Measurements from ENCODE around the gene CDK9.
A peak's percentile ranks its signal among the peaks of the same experiment; 100 is the strongest.
"Not testable (repeated sequence)": the region's sequence is repeated elsewhere in the genome, so short reads cannot be mapped to it uniquely, and the experiment has no call there.

CDK9 gene

DNA sequence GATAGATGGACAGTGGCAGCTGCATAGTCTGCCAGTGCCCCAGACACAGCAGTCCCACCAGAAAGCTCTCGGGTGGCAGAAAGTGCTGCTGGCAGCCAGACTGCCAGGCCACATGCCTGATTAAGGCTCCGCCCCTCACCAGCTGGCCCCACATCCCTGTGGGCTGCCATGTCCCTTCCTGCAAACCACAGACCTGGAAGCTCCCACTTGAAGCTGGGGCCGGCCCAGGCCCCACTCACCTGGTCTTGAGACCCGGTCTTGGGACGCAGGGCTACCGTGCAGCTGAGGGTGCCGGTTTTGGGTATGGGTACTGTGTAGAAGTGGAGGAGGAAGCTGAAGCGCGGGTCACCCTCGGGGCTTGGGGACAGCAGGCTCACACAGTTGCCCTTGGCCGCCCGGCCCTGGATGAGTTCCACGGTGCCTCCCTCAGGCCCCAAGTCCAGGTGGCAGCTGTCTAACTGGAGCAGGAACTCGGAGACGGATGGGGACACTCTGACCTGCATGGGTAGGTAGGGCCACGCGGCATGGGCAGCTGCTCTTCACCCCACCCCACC lies 32.1 kb downstream of the CDK9 start:
- peak in 2 of 56 donors; percentile 11 for DNase-seq

DNA sequence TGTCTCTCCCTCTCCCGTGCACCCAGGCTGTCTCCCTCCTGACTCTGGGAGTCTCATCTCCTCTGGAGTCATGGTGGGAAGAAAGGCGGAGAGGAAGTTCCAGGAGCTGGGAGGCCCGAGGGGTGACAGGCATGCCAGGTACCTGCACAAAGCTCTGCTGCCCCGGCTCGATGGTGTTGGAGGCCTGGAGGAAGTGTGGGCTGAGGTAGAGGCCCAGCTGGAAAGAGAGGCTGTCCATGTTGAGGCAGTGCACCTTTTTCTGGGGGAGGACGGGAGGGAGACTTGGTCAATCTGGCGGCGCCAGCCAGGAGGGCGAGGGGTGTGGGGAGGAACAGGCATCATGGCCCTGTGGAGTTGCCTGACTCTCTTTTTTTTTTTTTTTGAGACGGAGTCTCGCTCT lies 32.7 kb downstream of the CDK9 start:
- DNase-seq, result no peak

- peak in 6 of 56 donors; percentile 10 to 41 (median 24) for DNase-seq
Observed at GRCh38 chr9:127822108-127822507, 36.3 kb downstream of the CDK9 start.

DNA sequence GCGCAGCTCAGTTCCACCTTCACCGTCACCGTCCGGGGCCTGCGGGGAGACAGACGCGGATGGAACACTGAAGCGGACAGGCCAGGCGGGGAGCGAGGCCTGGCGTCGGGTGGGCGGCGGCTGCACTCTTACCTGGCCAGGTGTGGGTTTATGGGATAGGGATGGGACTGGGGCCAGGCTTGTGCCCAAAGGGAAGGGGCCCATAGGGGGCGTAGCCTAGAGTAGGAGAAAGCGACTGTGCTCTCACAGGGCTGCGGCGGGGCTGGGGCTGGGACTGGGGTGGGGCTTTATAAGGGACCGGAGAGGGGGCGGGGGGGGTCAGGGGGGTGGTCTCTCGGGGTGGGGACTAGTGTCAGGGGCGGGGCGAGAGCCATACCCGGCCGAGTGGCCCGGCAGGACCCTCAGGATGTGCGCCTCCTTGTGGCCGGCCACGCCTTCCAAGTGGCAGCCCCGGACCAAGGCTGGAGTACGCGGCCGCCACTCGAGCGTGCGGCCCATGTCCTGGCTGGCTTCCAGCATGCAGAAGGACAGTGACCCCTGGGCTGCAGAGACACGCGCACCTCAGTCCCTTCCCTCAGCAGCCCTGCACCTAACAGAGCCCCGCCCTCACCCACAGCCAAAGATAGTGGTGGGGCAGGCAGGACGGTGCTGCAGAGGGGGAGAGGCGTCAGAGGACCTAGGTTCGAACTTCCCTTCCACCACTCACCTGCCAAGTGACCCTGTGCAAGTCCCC lies 39.7 kb downstream of the CDK9 start:
- peak in 6 of 56 donors; percentile 9 to 42 (median 21) for DNase-seq

- DNase-seq, result no peak
Observed at GRCh38 chr9:127826253-127826913, 40.5 kb downstream of the CDK9 start.

DNA sequence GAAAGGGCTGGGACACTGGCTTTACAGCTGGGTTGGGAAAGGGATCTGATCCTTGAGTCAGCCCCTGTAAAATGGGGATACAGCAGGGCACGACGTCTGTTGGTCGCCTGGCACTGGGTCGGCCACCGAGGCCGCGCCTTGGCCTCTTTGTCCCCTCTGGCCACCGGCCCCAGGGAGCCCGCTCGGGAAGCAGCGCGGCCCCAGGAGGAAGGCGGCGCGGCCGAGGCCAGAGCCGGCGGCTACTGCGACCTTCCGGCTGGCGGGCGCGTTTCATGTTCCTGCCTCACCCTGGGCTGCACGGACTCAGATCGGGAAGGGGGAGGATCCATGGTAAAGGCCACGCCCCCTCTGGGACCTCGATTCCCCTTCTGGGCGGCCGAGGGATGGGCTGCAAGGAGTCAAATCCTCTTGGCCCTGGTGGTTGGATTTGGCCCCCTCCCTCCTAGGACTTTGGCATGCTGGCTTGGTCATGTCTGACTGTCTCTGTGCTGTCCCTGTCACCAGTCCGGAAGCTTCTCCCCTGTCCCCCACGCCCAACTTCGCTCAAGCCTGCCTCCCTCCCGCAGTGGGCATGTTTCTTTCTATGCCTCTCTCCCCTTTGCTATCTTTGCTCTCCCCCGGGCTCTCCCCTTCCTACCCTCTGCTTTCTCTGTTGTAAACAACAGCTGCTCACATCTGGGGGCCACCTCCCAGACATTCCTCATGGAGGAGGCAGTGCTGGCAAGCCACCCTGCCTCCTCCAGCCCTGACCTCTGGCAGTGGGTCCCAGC lies 42.6 kb downstream of the CDK9 start:
- DNase-seq, result peak in 17 of 56 donors; percentile 5 to 57 (median 14)

- DNase-seq, result no peak
Observed at GRCh38 chr9:127829205-127829906, 43.5 kb downstream of the CDK9 start.

DNA sequence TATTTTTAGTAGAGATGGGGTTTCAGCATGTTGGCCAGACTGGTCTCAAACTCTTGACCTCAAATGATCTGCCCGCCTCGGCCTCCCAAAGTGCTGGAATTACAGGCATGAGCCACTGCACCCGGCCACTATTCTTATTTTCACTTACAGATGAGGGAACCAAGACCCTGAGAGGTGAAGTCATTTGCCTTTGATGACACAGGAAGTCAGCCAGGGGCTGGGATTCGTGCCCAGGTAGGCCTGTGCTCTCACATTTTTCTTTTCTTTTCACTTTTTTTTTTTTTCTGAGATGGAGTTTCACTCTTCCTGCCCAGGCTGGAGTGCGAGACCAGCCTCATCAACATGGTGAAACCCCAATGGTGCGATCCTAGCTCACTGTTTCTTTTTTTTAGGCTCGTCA lies 46.4 kb downstream of the CDK9 start:
- DNase-seq, result no peak

- no peak for DNase-seq
Observed at GRCh38 chr9:127833555-127833954, 47.7 kb downstream of the CDK9 start.

GRCh38 chr9:127835991-127836516 lies 50.2 kb downstream of the CDK9 start:
- no peak for DNase-seq

GRCh38 chr9:127836561-127836960 lies 50.7 kb downstream of the CDK9 start:
- DNase-seq, result not testable (repeated sequence)

DNA sequence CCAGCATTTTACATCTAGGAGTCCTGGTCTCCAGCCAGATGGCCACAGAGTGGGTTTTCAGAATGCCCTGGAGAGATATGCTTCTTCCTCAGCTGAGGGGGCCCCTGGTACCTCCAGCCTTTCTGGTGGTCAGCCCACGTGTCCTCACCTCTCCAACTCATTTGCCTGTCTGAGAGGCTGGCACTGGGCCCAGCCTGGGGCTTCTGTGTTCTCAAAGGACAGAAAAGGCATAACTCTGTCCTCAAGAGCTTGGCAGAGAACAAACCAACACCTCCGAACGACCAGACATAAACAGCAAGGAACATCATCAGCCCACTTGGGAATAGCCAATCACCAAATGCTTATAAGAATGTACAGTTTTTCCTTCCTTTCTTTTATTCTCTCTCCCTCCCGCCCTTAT lies 51.5 kb downstream of the CDK9 start:
- DNase-seq, result no peak

- no peak for DNase-seq
Observed at GRCh38 chr9:127838375-127839078, 52.7 kb downstream of the CDK9 start.
